ENCODE results near the gene IGFN1.
"Not testable (repeated sequence)": the region's sequence is repeated elsewhere in the genome, so short reads cannot be mapped to it uniquely, and the experiment has no call there.

IGFN1 gene

GRCh38 chr1:201230676-201231075 is 40.1 kb downstream of the IGFN1 start:
- Histone ChIP-seq H3K4me1 (ENCODE audit: insufficient read depth, low read length) (no peaks in the 10 kb centered on the region), H3K4me3 (ENCODE audit: low read length) (no peak overlapping the region), H3K9me3 (ENCODE audit: low read length) (no peaks in the 10 kb centered on the region), H2AFZ (ENCODE audit: low read depth, low read length) (no peak overlapping the region), H3K36me3 (ENCODE audit: insufficient read depth, low read length) (no peaks in the 10 kb centered on the region), H3K27me3 (ENCODE audit: insufficient read depth, low read length) (peaks cover 10% of the 10 kb centered on the region)

- H3K9me3 ChIP-seq (ENCODE audit: low read length); H3K36me3 ChIP-seq (ENCODE audit: insufficient read depth, low read length); H2AFZ ChIP-seq (ENCODE audit: low read depth, low read length); H3K4me1 ChIP-seq (ENCODE audit: insufficient read depth, low read length); H3K27me3 ChIP-seq (ENCODE audit: insufficient read depth, low read length); H3K4me3 ChIP-seq (ENCODE audit: low read length): not testable (repeated sequence)
These were observed 49.0 kb downstream of the IGFN1 start for GRCh38 chr1:201239646-201240045.

DNA sequence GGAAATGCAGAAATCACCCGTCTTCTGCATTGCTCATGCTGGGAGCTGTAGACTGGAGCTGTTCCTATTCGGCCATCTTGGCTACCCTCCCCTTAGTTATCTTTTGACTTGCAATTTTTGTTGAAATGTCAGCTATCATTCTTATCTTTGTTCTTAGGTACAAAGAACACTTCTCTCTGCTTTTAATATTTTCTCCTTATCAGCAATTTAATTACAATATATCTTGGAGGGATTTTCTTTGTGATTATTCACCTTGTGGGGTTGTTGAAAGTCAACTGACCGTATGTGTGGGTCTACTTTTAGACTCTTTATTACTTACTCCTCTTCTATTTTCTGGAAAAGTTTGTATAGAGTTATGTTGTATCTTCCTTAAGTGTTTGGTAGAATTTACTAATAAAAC is 49.5 kb downstream of the IGFN1 start:
- Histone ChIP-seq H3K4me1 (ENCODE audit: insufficient read depth, low read length) (no peaks in the 10 kb centered on the region), H3K36me3 (ENCODE audit: insufficient read depth, low read length) (no peaks in the 10 kb centered on the region), H3K27me3 (ENCODE audit: insufficient read depth, low read length) (no peaks in the 10 kb centered on the region), H3K4me3 (ENCODE audit: low read length) (no peak overlapping the region), H3K9me3 (ENCODE audit: low read length) (no peaks in the 10 kb centered on the region), H2AFZ (ENCODE audit: low read depth, low read length) (no peak overlapping the region)

DNA sequence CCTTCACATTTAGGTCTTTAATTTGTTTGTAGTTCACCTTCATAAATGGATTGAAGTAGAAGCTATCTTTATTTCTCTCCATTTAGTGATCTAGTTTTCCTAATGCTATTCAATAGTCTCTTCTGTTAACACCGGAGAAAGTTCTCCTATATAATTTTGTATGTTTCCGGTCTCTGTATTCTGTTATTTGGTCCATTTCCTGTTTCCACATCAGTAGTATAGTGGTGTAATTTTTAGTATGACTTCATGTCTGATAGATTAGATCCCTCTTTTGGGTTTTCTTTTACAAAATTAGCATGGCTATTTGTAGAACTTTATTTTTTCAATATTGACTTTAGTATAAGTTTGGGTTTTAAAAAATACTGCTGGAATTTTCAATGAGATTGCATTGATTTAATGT is 51.1 kb downstream of the IGFN1 start:
- no peak overlapping the region for H3K4me3 ChIP-seq (ENCODE audit: low read length)
- no peaks in the 10 kb centered on the region for H3K27me3 ChIP-seq (ENCODE audit: insufficient read depth, low read length)
- H3K4me1 ChIP-seq (ENCODE audit: insufficient read depth, low read length), result no peaks in the 10 kb centered on the region
- H2AFZ ChIP-seq (ENCODE audit: low read depth, low read length), result no peak overlapping the region
- no peaks in the 10 kb centered on the region for H3K36me3 ChIP-seq (ENCODE audit: insufficient read depth, low read length)
- no peaks in the 10 kb centered on the region for H3K9me3 ChIP-seq (ENCODE audit: low read length)

- Histone ChIP-seq H3K36me3 (ENCODE audit: insufficient read depth, low read length) (no peaks in the 10 kb centered on the region), H3K4me1 (ENCODE audit: insufficient read depth, low read length) (no peaks in the 10 kb centered on the region), H3K9me3 (ENCODE audit: low read length) (no peaks in the 10 kb centered on the region), H3K27me3 (ENCODE audit: insufficient read depth, low read length) (peaks cover 5% of the 10 kb centered on the region), H2AFZ (ENCODE audit: low read depth, low read length) (no peak overlapping the region), H3K4me3 (ENCODE audit: low read length) (no peak overlapping the region)
These were observed 54.5 kb downstream of the IGFN1 start for GRCh38 chr1:201245082-201245481.

- H2AFZ ChIP-seq (ENCODE audit: low read depth, low read length), result no peak overlapping the region
These were observed 58.3 kb downstream of the IGFN1 start for GRCh38 chr1:201248721-201249559.

DNA sequence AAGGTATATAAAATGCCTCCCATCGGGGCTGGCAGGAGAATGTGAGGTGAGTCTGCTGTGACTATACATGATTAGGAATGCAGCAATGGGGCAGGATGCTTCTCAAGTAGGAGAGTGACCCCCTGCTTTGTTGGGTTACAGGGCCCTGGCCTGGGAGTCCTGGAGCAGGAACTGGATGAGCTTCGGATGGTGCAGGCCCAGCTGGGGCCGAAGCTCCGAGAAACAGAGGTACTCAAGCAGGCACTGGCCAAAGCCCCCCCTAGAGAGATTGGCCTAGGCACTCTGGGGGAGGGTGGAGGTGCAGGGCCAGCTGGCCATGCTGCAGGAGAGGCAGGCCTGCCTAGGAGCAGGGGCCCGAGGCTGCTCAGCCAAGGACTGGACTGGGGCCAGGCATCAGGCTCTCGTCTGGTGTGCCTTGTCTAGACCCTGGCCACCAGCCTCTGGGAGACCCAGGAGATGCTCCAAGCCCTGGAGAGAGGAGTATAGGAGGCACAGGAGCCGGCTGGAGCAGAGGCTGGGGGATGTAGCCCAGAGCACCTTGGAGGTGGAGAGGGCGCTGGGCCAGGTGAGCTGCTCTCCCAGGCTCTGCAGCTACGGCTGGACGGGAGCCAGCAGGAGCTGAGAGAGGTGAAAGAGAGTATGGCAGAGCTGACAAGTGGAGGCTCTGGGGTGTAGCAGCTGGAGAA is 59.8 kb downstream of the IGFN1 start:
- Histone ChIP-seq H3K9me3 (ENCODE audit: low read length) (no peaks in the 10 kb centered on the region), H3K27me3 (ENCODE audit: insufficient read depth, low read length) (peaks cover 30% of the 10 kb centered on the region), H2AFZ (ENCODE audit: low read depth, low read length) (no peak overlapping the region), H3K4me3 (ENCODE audit: low read length) (no peak overlapping the region), H3K36me3 (ENCODE audit: insufficient read depth, low read length) (no peaks in the 10 kb centered on the region), H3K4me1 (ENCODE audit: insufficient read depth, low read length) (no peaks in the 10 kb centered on the region)

More at GRCh38 chr1:201248721-201249559, 58.3 kb downstream of the IGFN1 start:
- Histone ChIP-seq H3K27me3 (ENCODE audit: insufficient read depth, low read length) (peaks cover 30% of the 10 kb centered on the region), H3K9me3 (ENCODE audit: low read length) (no peaks in the 10 kb centered on the region), H3K4me1 (ENCODE audit: insufficient read depth, low read length) (no peaks in the 10 kb centered on the region), H3K36me3 (ENCODE audit: insufficient read depth, low read length) (no peaks in the 10 kb centered on the region), H3K4me3 (ENCODE audit: low read length) (no peak overlapping the region)

DNA sequence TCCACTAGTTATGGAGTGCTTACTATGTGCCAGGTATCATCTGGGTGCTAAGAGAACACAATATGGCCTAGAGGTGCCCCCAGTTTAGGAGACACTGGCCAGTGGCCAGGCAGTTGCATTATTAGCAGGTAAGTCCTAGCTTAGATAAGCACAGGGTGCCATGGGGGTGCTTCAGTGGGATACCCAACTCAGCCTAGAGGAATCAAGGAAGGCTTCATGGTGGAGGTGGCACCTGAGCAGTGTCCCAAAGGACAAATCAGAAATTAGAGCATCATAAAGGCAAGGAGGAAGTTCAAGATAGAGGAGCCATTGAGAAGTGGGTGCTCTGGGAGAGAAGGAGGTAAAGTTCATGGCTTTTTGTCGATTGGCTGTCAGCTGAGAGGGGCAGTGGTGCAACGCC is 60.8 kb downstream of the IGFN1 start:
- Histone ChIP-seq H3K4me1 (ENCODE audit: insufficient read depth, low read length) (no peaks in the 10 kb centered on the region), H3K9me3 (ENCODE audit: low read length) (no peaks in the 10 kb centered on the region), H3K4me3 (ENCODE audit: low read length) (no peak overlapping the region), H3K36me3 (ENCODE audit: insufficient read depth, low read length) (no peaks in the 10 kb centered on the region), H2AFZ (ENCODE audit: low read depth, low read length) (no peak overlapping the region), H3K27me3 (ENCODE audit: insufficient read depth, low read length) (peaks cover 30% of the 10 kb centered on the region)

GRCh38 chr1:201251851-201252430 is 61.3 kb downstream of the IGFN1 start:
- Histone ChIP-seq H3K27me3 (ENCODE audit: insufficient read depth, low read length) (peaks cover 30% of the 10 kb centered on the region), H3K4me3 (ENCODE audit: low read length) (no peak overlapping the region), H3K9me3 (ENCODE audit: low read length) (no peaks in the 10 kb centered on the region)

DNA sequence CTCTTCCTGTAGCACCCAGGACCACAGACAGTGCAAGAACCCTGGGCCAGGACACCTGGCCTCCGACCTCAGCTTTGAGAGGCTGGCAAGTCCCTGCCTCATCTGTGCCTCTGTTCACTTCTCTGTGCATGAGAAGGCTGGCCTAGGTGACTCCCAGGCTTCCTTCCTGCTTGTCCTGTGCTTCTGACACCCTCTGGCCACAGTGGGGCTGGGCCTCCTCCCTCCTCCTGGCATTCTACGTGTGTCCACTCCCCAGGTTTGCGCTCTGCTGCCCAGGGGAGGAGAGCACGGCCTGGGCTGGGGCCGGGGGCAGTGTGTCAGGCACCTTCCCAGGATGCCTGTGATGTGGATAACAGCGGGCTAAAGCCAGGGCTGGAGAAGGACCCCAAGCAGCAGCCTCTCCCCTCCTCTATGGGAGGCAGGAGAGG is 62.3 kb downstream of the IGFN1 start:
- H3K9me3 ChIP-seq (ENCODE audit: low read length), result no peaks in the 10 kb centered on the region
- no peaks in the 10 kb centered on the region for H3K36me3 ChIP-seq (ENCODE audit: insufficient read depth, low read length)
- no peak overlapping the region for H2AFZ ChIP-seq (ENCODE audit: low read depth, low read length)
- peaks cover 30% of the 10 kb centered on the region for H3K27me3 ChIP-seq (ENCODE audit: insufficient read depth, low read length)
- no peak overlapping the region for H3K4me3 ChIP-seq (ENCODE audit: low read length)
- no peaks in the 10 kb centered on the region for H3K4me1 ChIP-seq (ENCODE audit: insufficient read depth, low read length)

More at GRCh38 chr1:201251851-201252430, 61.3 kb downstream of the IGFN1 start:
- no peaks in the 10 kb centered on the region for H3K4me1 ChIP-seq (ENCODE audit: insufficient read depth, low read length)
- H2AFZ ChIP-seq (ENCODE audit: low read depth, low read length), result no peak overlapping the region
- no peaks in the 10 kb centered on the region for H3K36me3 ChIP-seq (ENCODE audit: insufficient read depth, low read length)

DNA sequence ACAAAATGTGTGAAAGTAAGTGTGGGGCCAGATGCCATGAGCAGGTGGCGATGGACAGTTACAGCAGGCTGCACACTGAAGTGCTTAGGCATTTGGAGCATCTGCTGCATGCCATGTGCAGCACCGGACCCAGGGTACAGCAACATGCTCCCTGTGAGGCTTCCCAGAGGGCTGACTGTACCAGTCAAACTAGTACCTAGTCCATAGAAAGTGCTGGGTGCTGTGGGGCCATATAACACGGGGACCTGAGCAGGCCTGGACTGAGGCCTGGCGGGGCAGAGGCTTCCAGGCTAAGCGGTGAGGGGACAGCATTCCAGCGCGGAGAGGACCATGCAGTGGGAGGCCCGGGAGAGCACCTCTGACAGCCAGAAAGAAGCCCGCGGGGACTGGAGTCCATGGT is 62.8 kb downstream of the IGFN1 start:
- peaks cover 30% of the 10 kb centered on the region for H3K27me3 ChIP-seq (ENCODE audit: insufficient read depth, low read length)
- no peak overlapping the region for H2AFZ ChIP-seq (ENCODE audit: low read depth, low read length)
- no peaks in the 10 kb centered on the region for H3K36me3 ChIP-seq (ENCODE audit: insufficient read depth, low read length)
- H3K4me1 ChIP-seq (ENCODE audit: insufficient read depth, low read length), result no peaks in the 10 kb centered on the region
- H3K9me3 ChIP-seq (ENCODE audit: low read length), result no peaks in the 10 kb centered on the region
- H3K4me3 ChIP-seq (ENCODE audit: low read length), result no peak overlapping the region

GRCh38 chr1:201253906-201254624 is 63.4 kb downstream of the IGFN1 start:
- H2AFZ ChIP-seq (ENCODE audit: low read depth, low read length), result no peak overlapping the region
- no peaks in the 10 kb centered on the region for H3K9me3 ChIP-seq (ENCODE audit: low read length)
- H3K4me1 ChIP-seq (ENCODE audit: insufficient read depth, low read length), result no peaks in the 10 kb centered on the region
- H3K36me3 ChIP-seq (ENCODE audit: insufficient read depth, low read length), result no peaks in the 10 kb centered on the region
- H3K4me3 ChIP-seq (ENCODE audit: low read length), result no peak overlapping the region
- peaks cover 28% of the 10 kb centered on the region for H3K27me3 ChIP-seq (ENCODE audit: insufficient read depth, low read length)
